ENCODE measurements around the gene PCBP4. TPM values are rescaled to one million over a fixed set of nuclear protein-coding genes. Genes with fewer than 3 reads are reported as not detected.

PCBP4 gene
- polyA plus RNA-seq, 4 donors: 24.0 to 60.8 (median 39.2) TPM

GRCh38 chr3:51950899-51951298 lies 16.4 kb downstream of the PCBP4 start:
- Histone ChIP-seq H3K36me3 (ENCODE audit: control insufficient read depth in 3 of 3, insufficient read depth in 2 of 3, low read depth in 1 of 3, low read length in 3 of 3) (peaks cover 0 to 15% (median 0%) of the 10 kb centered on the region in 3 donors), H3K27ac (ENCODE audit: low read depth in 1 of 3, low read length in 2 of 3) (no peak overlapping the region), H3K9me3 (ENCODE audit: control insufficient read depth in 2 of 2, insufficient read depth in 1 of 2, low read depth in 1 of 2, low read length in 1 of 2) (peaks cover 0 to 4% of the 10 kb centered on the region in 2 donors), H3K4me1 (ENCODE audit: control insufficient read depth in 3 of 3, insufficient read depth in 2 of 3, low read depth in 1 of 3, low read length in 2 of 3) (peaks cover 0 to 4% (median 0%) of the 10 kb centered on the region in 3 donors), H3K4me3 (ENCODE audit: low read depth in 1 of 3, low read length in 3 of 3) (no peak overlapping the region), H3K27me3 (ENCODE audit: control insufficient read depth in 3 of 3, insufficient read depth in 3 of 3, low read length in 3 of 3) (peaks cover 0 to 24% (median 3%) of the 10 kb centered on the region in 3 donors)
- WGBS, 3 donors: 92 to 98% (median 95%) methylated on average over 2 of the region's 2 CpGs
- no peak for DNase-seq
- FAIRE-seq: no peak

- Histone ChIP-seq H3K9me3 (ENCODE audit: control insufficient read depth in 2 of 2, insufficient read depth in 1 of 2, low read depth in 1 of 2, low read length in 1 of 2) (no peaks in the 10 kb centered on the region), H3K4me1 (ENCODE audit: control insufficient read depth in 3 of 3, insufficient read depth in 2 of 3, low read depth in 1 of 3, low read length in 2 of 3) (no peaks in the 10 kb centered on the region), H3K4me3 (ENCODE audit: low read depth in 1 of 3, low read length in 3 of 3) (no peak overlapping the region), H3K27me3 (ENCODE audit: control insufficient read depth in 3 of 3, insufficient read depth in 3 of 3, low read length in 3 of 3) (peaks cover 0 to 9% (median 0%) of the 10 kb centered on the region in 3 donors), H3K36me3 (ENCODE audit: control insufficient read depth in 3 of 3, insufficient read depth in 2 of 3, low read depth in 1 of 3, low read length in 3 of 3) (peaks cover 0 to 27% (median 0%) of the 10 kb centered on the region in 3 donors), H3K27ac (ENCODE audit: low read depth in 1 of 3, low read length in 2 of 3) (no peak overlapping the region)
- 84 to 93% (median 88%) methylated on average over 5 of the region's 5 CpGs for WGBS, 3 donors
- no peak for FAIRE-seq
- DNase-seq: no peak
These were observed 18.1 kb downstream of the PCBP4 start for GRCh38 chr3:51949121-51949520.

GRCh38 chr3:51948016-51948580 lies 19.2 kb downstream of the PCBP4 start:
- peaks cover 0 to 29% (median 0%) of the 10 kb centered on the region in 3 donors for H3K36me3 ChIP-seq (ENCODE audit: control insufficient read depth in 3 of 3, insufficient read depth in 2 of 3, low read depth in 1 of 3, low read length in 3 of 3)
- no peaks in the 10 kb centered on the region for H3K9me3 ChIP-seq (ENCODE audit: control insufficient read depth in 2 of 2, insufficient read depth in 1 of 2, low read depth in 1 of 2, low read length in 1 of 2)
- no peak for FAIRE-seq
- H3K4me3 ChIP-seq (ENCODE audit: low read depth in 1 of 3, low read length in 3 of 3): no peak overlapping the region
- 92% methylated on average over 10 of the region's 10 CpGs for WGBS, 3 donors
- H3K27ac ChIP-seq (ENCODE audit: low read depth in 1 of 3, low read length in 2 of 3): no peak overlapping the region
- DNase-seq: no peak
- no peaks in the 10 kb centered on the region for H3K27me3 ChIP-seq (ENCODE audit: control insufficient read depth in 3 of 3, insufficient read depth in 3 of 3, low read length in 3 of 3)
- H3K4me1 ChIP-seq (ENCODE audit: control insufficient read depth in 3 of 3, insufficient read depth in 2 of 3, low read depth in 1 of 3, low read length in 2 of 3): peaks cover 0 to 4% (median 2%) of the 10 kb centered on the region in 3 donors

GRCh38 chr3:51947215-51947900 lies 19.9 kb downstream of the PCBP4 start:
- FAIRE-seq: no peak
- Histone ChIP-seq H3K9me3 (ENCODE audit: control insufficient read depth in 2 of 2, insufficient read depth in 1 of 2, low read depth in 1 of 2, low read length in 1 of 2) (no peaks in the 10 kb centered on the region), H3K36me3 (ENCODE audit: control insufficient read depth in 3 of 3, insufficient read depth in 2 of 3, low read depth in 1 of 3, low read length in 3 of 3) (peaks cover 0 to 29% (median 0%) of the 10 kb centered on the region in 3 donors), H3K4me1 (ENCODE audit: control insufficient read depth in 3 of 3, insufficient read depth in 2 of 3, low read depth in 1 of 3, low read length in 2 of 3) (peaks cover 0 to 11% (median 5%) of the 10 kb centered on the region in 3 donors), H3K27me3 (ENCODE audit: control insufficient read depth in 3 of 3, insufficient read depth in 3 of 3, low read length in 3 of 3) (no peaks in the 10 kb centered on the region), H3K27ac (ENCODE audit: low read depth in 1 of 3, low read length in 2 of 3) (no peak overlapping the region), H3K4me3 (ENCODE audit: low read depth in 1 of 3, low read length in 3 of 3) (no peak overlapping the region)
- WGBS, 3 donors: 80 to 88% (median 84%) methylated on average over 13 of the region's 13 CpGs
- DNase-seq: no peak

GRCh38 chr3:51946796-51947195 lies 20.5 kb downstream of the PCBP4 start:
- no peak for FAIRE-seq
- Histone ChIP-seq H3K27me3 (ENCODE audit: control insufficient read depth in 3 of 3, insufficient read depth in 3 of 3, low read length in 3 of 3) (no peaks in the 10 kb centered on the region), H3K36me3 (ENCODE audit: control insufficient read depth in 3 of 3, insufficient read depth in 2 of 3, low read depth in 1 of 3, low read length in 3 of 3) (peaks cover 0 to 29% (median 0%) of the 10 kb centered on the region in 3 donors), H3K4me3 (ENCODE audit: low read depth in 1 of 3, low read length in 3 of 3) (no peak overlapping the region), H3K9me3 (ENCODE audit: control insufficient read depth in 2 of 2, insufficient read depth in 1 of 2, low read depth in 1 of 2, low read length in 1 of 2) (no peaks in the 10 kb centered on the region), H3K27ac (ENCODE audit: low read depth in 1 of 3, low read length in 2 of 3) (no peak overlapping the region), H3K4me1 (ENCODE audit: control insufficient read depth in 3 of 3, insufficient read depth in 2 of 3, low read depth in 1 of 3, low read length in 2 of 3) (peaks cover 0 to 14% (median 5%) of the 10 kb centered on the region in 3 donors)
- no peak for DNase-seq
- 69 to 86% (median 80%) methylated on average over 4 of the region's 4 CpGs for WGBS, 3 donors

- peaks cover 0 to 29% (median 0%) of the 10 kb centered on the region in 3 donors for H3K36me3 ChIP-seq (ENCODE audit: control insufficient read depth in 3 of 3, insufficient read depth in 2 of 3, low read depth in 1 of 3, low read length in 3 of 3)
- no peak overlapping the region for H3K27ac ChIP-seq (ENCODE audit: low read depth in 1 of 3, low read length in 2 of 3)
- WGBS, 3 donors: 93 to 94% (median 94%) methylated on average over 14 of the region's 14 CpGs
- H3K9me3 ChIP-seq (ENCODE audit: control insufficient read depth in 2 of 2, insufficient read depth in 1 of 2, low read depth in 1 of 2, low read length in 1 of 2): no peaks in the 10 kb centered on the region
- no peak for DNase-seq
- H3K27me3 ChIP-seq (ENCODE audit: control insufficient read depth in 3 of 3, insufficient read depth in 3 of 3, low read length in 3 of 3): no peaks in the 10 kb centered on the region
- peaks cover 0 to 14% (median 5%) of the 10 kb centered on the region in 3 donors for H3K4me1 ChIP-seq (ENCODE audit: control insufficient read depth in 3 of 3, insufficient read depth in 2 of 3, low read depth in 1 of 3, low read length in 2 of 3)
- H3K4me3 ChIP-seq (ENCODE audit: low read depth in 1 of 3, low read length in 3 of 3): no peak overlapping the region
- FAIRE-seq: no peak
These were observed 21.1 kb downstream of the PCBP4 start for GRCh38 chr3:51945926-51946705.

- no peak for DNase-seq
- H3K27me3 ChIP-seq (ENCODE audit: control insufficient read depth in 3 of 3, insufficient read depth in 3 of 3, low read length in 3 of 3): no peaks in the 10 kb centered on the region
- no peaks in the 10 kb centered on the region for H3K9me3 ChIP-seq (ENCODE audit: control insufficient read depth in 2 of 2, insufficient read depth in 1 of 2, low read depth in 1 of 2, low read length in 1 of 2)
- WGBS, 3 donors: 77 to 90% (median 90%) methylated on average over 16 to 18 of the region's 18 CpGs
- no peak overlapping the region for H3K27ac ChIP-seq (ENCODE audit: low read depth in 1 of 3, low read length in 2 of 3)
- FAIRE-seq: no peak
- H3K36me3 ChIP-seq (ENCODE audit: control insufficient read depth in 3 of 3, insufficient read depth in 2 of 3, low read depth in 1 of 3, low read length in 3 of 3): peaks cover 0 to 29% (median 0%) of the 10 kb centered on the region in 3 donors
- no peak overlapping the region for H3K4me3 ChIP-seq (ENCODE audit: low read depth in 1 of 3, low read length in 3 of 3)
- peaks cover 3 to 22% (median 9%) of the 10 kb centered on the region in 3 donors for H3K4me1 ChIP-seq (ENCODE audit: control insufficient read depth in 3 of 3, insufficient read depth in 2 of 3, low read depth in 1 of 3, low read length in 2 of 3)
These were observed 22.0 kb downstream of the PCBP4 start for GRCh38 chr3:51945031-51945840.
